IMR-90 (cell line): ENCODE data around the gene GRIA3. TPM values are rescaled to one million over a fixed set of nuclear protein-coding genes. Genes with fewer than 3 reads are reported as not detected.

Experiments
- ATAC-seq: fragments of 200-7000 bp; cut with Tn5 transposase; 2 replicates; pipeline ENCODE4 v1.9.1; 2020; ENCODE audit warnings: low read depth, mild to moderate bottlenecking, moderate library complexity
- BruUV-seq: library from RNA; stranded (reverse); fragments of 400-500 nt; replicated peaks from 2 replicates; lab custom pipeline; 2021; lab: Mats Ljungman, UMichigan
- CTCF ChIA-PET: fragments of 300-600 bp; formaldehyde crosslinking; extraction: SDS; loops from one replicate; lab custom pipeline; 2021; ENCODE audit warnings: antibody characterized with exemption; lab: Yijun Ruan, JAX
- POLR2A ChIA-PET: fragments of 300-600 bp; sonication (Branson Sonifier 250); formaldehyde crosslinking; loops from one replicate; lab custom pipeline; 2022; ENCODE audit warnings: antibody characterized with exemption; ENCODE audit not compliant: unreplicated experiment; lab: Charles Lee
- DNase-seq: peaks from one replicate; pipeline ENCODE4 v3.0.0; 2013
- H2AFZ ChIP-seq: replicated peaks from 2 replicates; pipeline ENCODE3; 2013; ENCODE audit warnings: low read length, mild to moderate bottlenecking; ENCODE audit not compliant: poor library complexity
- H2AK5ac ChIP-seq: 2 replicates; pipeline ENCODE4 v1.6.1; 2013; ENCODE audit warnings: low read depth, low read length, inconsistent platforms
- H2AK9ac ChIP-seq: replicated peaks from 2 replicates; pipeline ENCODE3; 2013; ENCODE audit warnings: mild to moderate bottlenecking, low read depth, low read length, moderate library complexity; ENCODE audit not compliant: poor library complexity
- H2BK120ac ChIP-seq: 2 replicates; pipeline ENCODE4 v1.6.1; 2013; ENCODE audit warnings: low read depth, low read length, inconsistent platforms
- H2BK15ac ChIP-seq: 3 replicates; pipeline ENCODE4 v1.6.1; 2013; ENCODE audit warnings: low read depth, low read length, inconsistent platforms
- H2BK20ac ChIP-seq: 2 replicates; pipeline ENCODE4 v1.6.1; 2013; ENCODE audit warnings: low read depth, mild to moderate bottlenecking, inconsistent platforms, low read length, moderate library complexity
- H2BK5ac ChIP-seq: 2 replicates; pipeline ENCODE4 v1.6.1; 2013; ENCODE audit warnings: mild to moderate bottlenecking, low read depth, low read length, inconsistent platforms; ENCODE audit not compliant: poor library complexity, severe bottlenecking
- H3K14ac ChIP-seq: replicated peaks from 2 replicates; pipeline ENCODE4 v1.6.1; 2013; ENCODE audit warnings: low read depth, low read length, inconsistent platforms
- H3K18ac ChIP-seq: 2 replicates; pipeline ENCODE4 v1.6.1; 2013; ENCODE audit warnings: low read depth, low read length, control low read depth
- H3K23ac ChIP-seq: 2 replicates; pipeline ENCODE4 v1.6.1; 2013; ENCODE audit warnings: low read depth, low read length, inconsistent platforms
- H3K27ac ChIP-seq: 2 replicates; pipeline ENCODE4 v1.5.1; 2013; ENCODE audit warnings: mild to moderate bottlenecking, control low read depth, low read length; ENCODE audit not compliant: insufficient read depth
- H3K27me3 ChIP-seq: 2 replicates; pipeline ENCODE4 v1.6.1; 2013; ENCODE audit warnings: low read length; ENCODE audit not compliant: control insufficient read depth, insufficient read depth
- H3K36me3 ChIP-seq: 2 replicates; pipeline ENCODE4 v1.6.1; 2013; ENCODE audit warnings: low read length, mixed read lengths; ENCODE audit not compliant: control insufficient read depth, insufficient read depth
- H3K4ac ChIP-seq: 2 replicates; pipeline ENCODE4 v1.6.1; 2013; ENCODE audit warnings: low read depth, low read length, inconsistent platforms
- H3K4me1 ChIP-seq: 2 replicates; pipeline ENCODE4 v1.6.1; 2013; ENCODE audit warnings: low read length, mixed read lengths; ENCODE audit not compliant: control insufficient read depth, insufficient read depth
- H3K4me2 ChIP-seq: 2 replicates; pipeline ENCODE4 v1.6.1; 2013; ENCODE audit warnings: low read depth, mild to moderate bottlenecking, control low read depth, low read length, moderate library complexity
- H3K4me3 ChIP-seq: 2 replicates; pipeline ENCODE4 v1.5.1; 2013; ENCODE audit warnings: low read depth, mild to moderate bottlenecking, control low read depth, low read length, moderate library complexity; ENCODE audit not compliant: insufficient read depth
- H3K56ac ChIP-seq: 2 replicates; pipeline ENCODE4 v1.6.1; 2013; ENCODE audit warnings: low read length, inconsistent platforms; ENCODE audit not compliant: insufficient read depth; ENCODE audit errors: extremely low read depth
- H3K79me1 ChIP-seq, 2 experiments: 2 replicates each; pipeline ENCODE4 v1.6.1; 2013; ENCODE audit warnings: low read length in 2 of 2, inconsistent platforms in 1 of 2, low read depth in 1 of 2
- H3K9ac ChIP-seq: 2 replicates; pipeline ENCODE4 v1.6.1; 2013; ENCODE audit warnings: low read depth, low read length, control low read depth
- H3K9me1 ChIP-seq: 2 replicates; pipeline ENCODE4 v1.6.1; 2013; ENCODE audit warnings: low read length, inconsistent platforms; ENCODE audit not compliant: insufficient read depth
- H3K9me3 ChIP-seq: 2 replicates; pipeline ENCODE4 v1.6.1; 2013; ENCODE audit warnings: low read length; ENCODE audit not compliant: control insufficient read depth, insufficient read depth
- H4K20me1 ChIP-seq: 2 replicates; pipeline ENCODE4 v1.6.1; 2013; ENCODE audit warnings: low read length, inconsistent platforms; ENCODE audit not compliant: insufficient read depth
- H4K5ac ChIP-seq: 2 replicates; pipeline ENCODE4 v1.6.1; 2013; ENCODE audit warnings: mild to moderate bottlenecking, low read depth, low read length, control low read depth
- H4K8ac ChIP-seq, 2 experiments: 2 replicates each; pipeline ENCODE4 v1.6.1; 2013; ENCODE audit warnings: low read depth in 2 of 2, low read length in 2 of 2, control low read depth in 1 of 2, inconsistent platforms in 1 of 2
- H4K91ac ChIP-seq: 2 replicates; pipeline ENCODE4 v1.6.1; 2013; ENCODE audit warnings: low read depth, low read length, inconsistent platforms; ENCODE audit not compliant: insufficient read depth
- BHLHE40 ChIP-seq: fragments of 150-350 bp; IDR thresholded peaks from 2 replicates; pipeline ENCODE4 v1.6.1; 2016; ENCODE audit warnings: mild to moderate bottlenecking, low read depth, low read length
- CEBPB ChIP-seq: IDR thresholded peaks from 2 replicates; pipeline ENCODE4 v1.6.1; 2012; ENCODE audit warnings: low read depth, low read length, improper control_type of control experiment
- CHD1 ChIP-seq: IDR thresholded peaks from 2 replicates; pipeline ENCODE4 v1.6.1; 2012; ENCODE audit warnings: low read depth, low read length, improper control_type of control experiment
- FOS ChIP-seq: fragments of 150-350 bp; IDR thresholded peaks from 2 replicates; pipeline ENCODE4 v1.6.1; 2016; ENCODE audit warnings: low read depth, low read length
- MAFK ChIP-seq: IDR thresholded peaks from 2 replicates; pipeline ENCODE4 v1.6.1; 2012; ENCODE audit warnings: low read depth, low read length, improper control_type of control experiment
- MAZ ChIP-seq: IDR thresholded peaks from 2 replicates; pipeline ENCODE4 v1.6.1; 2012; ENCODE audit warnings: low read depth, mild to moderate bottlenecking, low read length, improper control_type of control experiment, moderate library complexity, borderline replicate concordance
- MXI1 ChIP-seq: IDR thresholded peaks from 2 replicates; pipeline ENCODE4 v1.6.1; 2012; ENCODE audit warnings: low read depth, mild to moderate bottlenecking, low read length, moderate library complexity, borderline replicate concordance
- NFE2L2 ChIP-seq: fragments of 150-350 bp; IDR thresholded peaks from 2 replicates; pipeline ENCODE4 v1.6.1; 2016; ENCODE audit warnings: low read depth, mild to moderate bottlenecking, low read length
- POLR2A ChIP-seq: IDR thresholded peaks from 2 replicates; pipeline ENCODE4 v1.6.1; 2012; ENCODE audit warnings: mild to moderate bottlenecking, low read depth, low read length
- RAD21 ChIP-seq: IDR thresholded peaks from 2 replicates; pipeline ENCODE4 v1.6.1; 2012; ENCODE audit warnings: low read length, improper control_type of control experiment
- RCOR1 ChIP-seq: IDR thresholded peaks from 2 replicates; pipeline ENCODE4 v1.6.1; 2012; ENCODE audit warnings: mild to moderate bottlenecking, low read length, improper control_type of control experiment; ENCODE audit not compliant: insufficient replicate concordance
- RFX5 ChIP-seq: IDR thresholded peaks from 2 replicates; pipeline ENCODE4 v1.8.0; 2012; ENCODE audit warnings: low read depth, mild to moderate bottlenecking, low read length, moderate library complexity
- SMC3 ChIP-seq: fragments of 150-350 bp; IDR thresholded peaks from 2 replicates; pipeline ENCODE4 v1.6.1; 2016; ENCODE audit warnings: low read depth, mild to moderate bottlenecking, antibody characterized with exemption, low read length, moderate library complexity
- WGBS, 2 experiments: methylation state at CpG; one replicate each; pipeline versions ENCODE4 v1.1.5 to v1.1.7; 2013; ENCODE audit warnings: missing lambda C conversion rate in 2 of 2; ENCODE audit not compliant: insufficient read length in 1 of 2; ENCODE audit errors: extremely low coverage in 2 of 2; 5-methylcytosine and 5-hydroxymethylcytosine counted together
- dilution Hi-C: fragments of 300-500 bp; cut with HindIII; formaldehyde crosslinking; loops from one replicate; pipeline ENCODE4 v1.14.3; 2018; ENCODE audit warnings: low sequenced_read_pairs; ENCODE audit not compliant: unreplicated experiment
- in situ Hi-C: fragments of 300-500 bp; cut with MboI; formaldehyde crosslinking; loops from 3 replicates; pipeline ENCODE4 v1.14.3; 2019; ENCODE audit warnings: low sequenced_read_pairs, inconsistent platforms, mixed read lengths
- intact Hi-C: fragments of 100-400 bp; cut with micrococcal nuclease; formaldehyde crosslinking; loops from 2 replicates; pipeline ENCODE4 v1.10.0; 2022
- polyA plus RNA-seq, 3 experiments: library from polyadenylated mRNA; depleted of rRNA; stranded (reverse); fragments of >200 nt; gene quantifications; 2 replicates each; pipeline ENCODE4 v1.2.3, GENCODE V29; 2012; ENCODE audit warnings: low replicate concordance in 1 of 3
- total RNA-seq: library from RNA; depleted of rRNA; stranded (reverse); fragments of >200 nt; gene quantifications from 2 replicates; pipeline ENCODE4 v1.2.3, GENCODE V29; 2012
- TF ChIP-seq, protein P1 (sequence below): fragments of 150-350 bp; IDR thresholded peaks from 2 replicates; pipeline ENCODE4 v1.6.1; 2017; ENCODE audit warnings: mild to moderate bottlenecking, antibody characterized with exemption, low read length, low read depth
- TF ChIP-seq, protein P2 (sequence below): conservative IDR thresholded peaks from 2 replicates; pipeline ENCODE4 v1.5.1; 2012; ENCODE audit warnings: mild to moderate bottlenecking, low read depth, low read length, improper control_type of control experiment
- TF ChIP-seq, protein P3 (sequence below): fragments of 150-350 bp; IDR thresholded peaks from 2 replicates; pipeline ENCODE4 v1.6.1; 2016; ENCODE audit warnings: low read depth, mild to moderate bottlenecking, low read length, moderate library complexity, borderline replicate concordance

The GRIA3 gene
- total and polyA plus RNA-seq, 2 of the 4 experiments (the other 2 are of a cell fraction) = not detected

DNA sequence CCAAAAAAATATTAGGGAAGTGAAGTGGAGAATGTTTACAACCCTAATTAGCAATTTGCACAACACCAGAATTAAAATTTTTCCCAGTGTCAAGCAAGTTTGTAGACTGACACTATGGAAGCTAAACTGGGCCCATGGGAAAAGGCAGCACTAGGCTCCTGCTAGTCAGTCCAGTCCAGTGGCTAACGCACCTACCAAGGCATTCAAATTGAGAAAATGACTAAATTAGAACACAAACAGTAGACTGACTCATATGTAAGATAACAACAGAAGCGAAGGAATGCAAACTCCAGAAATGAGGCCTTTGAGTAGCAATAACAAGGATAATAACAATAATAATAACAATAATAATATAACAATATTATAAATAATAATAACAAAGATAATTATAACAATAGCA lies 90.7 kb downstream of the GRIA3 start:
- H3K14ac ChIP-seq = no peak overlapping the region
- in situ Hi-C loops (no loop called here), intact Hi-C loops (no loop called here), dilution Hi-C loops (no loop called here)
- H2BK20ac ChIP-seq = no peak overlapping the region
- H4K20me1 ChIP-seq = no peaks in the 10 kb centered on the region
- H2AFZ ChIP-seq = no peak overlapping the region
- no peak overlapping the region for H3K56ac ChIP-seq
- H2AK5ac ChIP-seq = no peak overlapping the region
- WGBS, 2 experiments = no CpG with 5 or more reads among the region's 2 CpGs
- no peaks in the 10 kb centered on the region for H3K79me1 ChIP-seq
- no peak overlapping the region for H3K4me3 ChIP-seq
- DNase-seq = no peak
- no peaks in the 10 kb centered on the region for H3K9me3 ChIP-seq
- no peak overlapping the region for H4K8ac ChIP-seq
- CTCF ChIA-PET = no interaction called here
- H3K9me1 ChIP-seq = no peaks in the 10 kb centered on the region
- no peak overlapping the region for H3K18ac ChIP-seq
- no peak overlapping the region for H3K23ac ChIP-seq
- no peak overlapping the region for H2AK9ac ChIP-seq
- no peak overlapping the region for H2BK15ac ChIP-seq
- H3K27ac ChIP-seq = no peak overlapping the region
- POLR2A ChIA-PET = no interaction called here
- H3K4me1 ChIP-seq = no peaks in the 10 kb centered on the region
- H3K36me3 ChIP-seq = no peaks in the 10 kb centered on the region
- BruUV-seq = no TSS peak
- no peak overlapping the region for H2BK5ac ChIP-seq
- H4K5ac ChIP-seq = no peak overlapping the region
- no peaks in the 10 kb centered on the region for H3K27me3 ChIP-seq
- H4K91ac ChIP-seq = no peak overlapping the region
- TF ChIP-seq RFX5 (no peak), BHLHE40 (no peak), CEBPB (no peak), NFE2L2 (no peak), SMC3 (no peak), RAD21 (no peak), POLR2A (no peak), FOS (no peak), MAFK (no peak), RCOR1 (no peak), CHD1 (no peak), MXI1 (no peak), MAZ (no peak)
- TF ChIP-seq, protein P1, sequence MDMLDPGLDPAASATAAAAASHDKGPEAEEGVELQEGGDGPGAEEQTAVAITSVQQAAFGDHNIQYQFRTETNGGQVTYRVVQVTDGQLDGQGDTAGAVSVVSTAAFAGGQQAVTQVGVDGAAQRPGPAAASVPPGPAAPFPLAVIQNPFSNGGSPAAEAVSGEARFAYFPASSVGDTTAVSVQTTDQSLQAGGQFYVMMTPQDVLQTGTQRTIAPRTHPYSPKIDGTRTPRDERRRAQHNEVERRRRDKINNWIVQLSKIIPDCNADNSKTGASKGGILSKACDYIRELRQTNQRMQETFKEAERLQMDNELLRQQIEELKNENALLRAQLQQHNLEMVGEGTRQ = no peak
- TF ChIP-seq, protein P2, sequence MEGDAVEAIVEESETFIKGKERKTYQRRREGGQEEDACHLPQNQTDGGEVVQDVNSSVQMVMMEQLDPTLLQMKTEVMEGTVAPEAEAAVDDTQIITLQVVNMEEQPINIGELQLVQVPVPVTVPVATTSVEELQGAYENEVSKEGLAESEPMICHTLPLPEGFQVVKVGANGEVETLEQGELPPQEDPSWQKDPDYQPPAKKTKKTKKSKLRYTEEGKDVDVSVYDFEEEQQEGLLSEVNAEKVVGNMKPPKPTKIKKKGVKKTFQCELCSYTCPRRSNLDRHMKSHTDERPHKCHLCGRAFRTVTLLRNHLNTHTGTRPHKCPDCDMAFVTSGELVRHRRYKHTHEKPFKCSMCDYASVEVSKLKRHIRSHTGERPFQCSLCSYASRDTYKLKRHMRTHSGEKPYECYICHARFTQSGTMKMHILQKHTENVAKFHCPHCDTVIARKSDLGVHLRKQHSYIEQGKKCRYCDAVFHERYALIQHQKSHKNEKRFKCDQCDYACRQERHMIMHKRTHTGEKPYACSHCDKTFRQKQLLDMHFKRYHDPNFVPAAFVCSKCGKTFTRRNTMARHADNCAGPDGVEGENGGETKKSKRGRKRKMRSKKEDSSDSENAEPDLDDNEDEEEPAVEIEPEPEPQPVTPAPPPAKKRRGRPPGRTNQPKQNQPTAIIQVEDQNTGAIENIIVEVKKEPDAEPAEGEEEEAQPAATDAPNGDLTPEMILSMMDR = no peak
- TF ChIP-seq, protein P3, sequence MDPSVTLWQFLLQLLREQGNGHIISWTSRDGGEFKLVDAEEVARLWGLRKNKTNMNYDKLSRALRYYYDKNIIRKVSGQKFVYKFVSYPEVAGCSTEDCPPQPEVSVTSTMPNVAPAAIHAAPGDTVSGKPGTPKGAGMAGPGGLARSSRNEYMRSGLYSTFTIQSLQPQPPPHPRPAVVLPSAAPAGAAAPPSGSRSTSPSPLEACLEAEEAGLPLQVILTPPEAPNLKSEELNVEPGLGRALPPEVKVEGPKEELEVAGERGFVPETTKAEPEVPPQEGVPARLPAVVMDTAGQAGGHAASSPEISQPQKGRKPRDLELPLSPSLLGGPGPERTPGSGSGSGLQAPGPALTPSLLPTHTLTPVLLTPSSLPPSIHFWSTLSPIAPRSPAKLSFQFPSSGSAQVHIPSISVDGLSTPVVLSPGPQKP = no peak
- H2BK120ac ChIP-seq = no peak overlapping the region
- ATAC-seq = no peak
- H3K9ac ChIP-seq = no peak overlapping the region
- H3K4me2 ChIP-seq = no peak overlapping the region
- no peak overlapping the region for H3K4ac ChIP-seq
